NCI-H2171 (cell line): ENCODE results near the gene C11orf42.

Experiments
- DNase-seq: peaks from one replicate; lab custom pipeline; 2025; lab: John Stamatoyannopoulos, UW

Gene C11orf42

DNA sequence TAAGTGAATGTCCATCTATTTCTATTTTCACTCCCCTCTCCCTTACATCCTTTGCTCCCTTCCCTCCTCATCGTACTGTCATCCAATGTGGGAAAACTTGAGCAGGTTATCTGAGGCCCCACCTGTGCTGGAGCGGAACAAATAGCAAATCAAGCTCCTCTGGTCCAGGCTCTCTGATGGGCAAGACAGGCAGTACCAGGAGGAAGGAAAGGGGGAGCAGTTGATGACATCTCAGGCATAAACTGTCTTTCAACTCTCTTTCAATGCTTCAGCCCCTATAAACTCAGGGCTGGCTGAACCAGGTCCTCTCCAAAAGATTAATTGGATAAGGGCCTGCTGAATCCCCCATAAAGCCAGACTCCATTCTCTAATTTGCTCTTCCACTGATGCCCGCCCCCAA, 52.8 kb downstream of the C11orf42 start:
- no peak for DNase-seq

DNA sequence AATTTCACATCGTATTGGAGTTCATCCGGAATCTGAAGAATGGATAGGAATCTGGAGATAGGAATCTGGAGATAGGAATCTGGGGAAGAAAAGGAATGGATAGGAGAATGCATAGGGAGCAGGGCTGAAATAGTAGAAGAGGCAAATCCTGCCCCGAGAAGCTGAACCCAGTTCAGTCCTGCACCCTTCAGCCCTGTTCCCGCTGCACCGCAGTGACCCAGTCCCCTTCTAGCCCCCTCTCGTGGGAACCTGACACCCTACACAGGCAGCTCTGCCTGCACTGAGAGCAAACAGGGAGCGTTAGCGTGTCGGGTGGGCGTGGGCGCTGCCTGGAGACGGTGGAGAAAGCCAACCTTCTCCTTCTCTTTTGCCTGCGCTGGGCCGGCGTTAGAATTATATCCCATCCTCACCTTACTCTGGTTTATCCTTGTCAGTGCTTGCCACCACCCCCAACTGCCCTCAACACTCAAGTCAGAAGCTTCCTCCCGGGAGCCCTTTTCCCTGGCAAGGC, 53.3 kb downstream of the C11orf42 start:
- no peak for DNase-seq

DNA sequence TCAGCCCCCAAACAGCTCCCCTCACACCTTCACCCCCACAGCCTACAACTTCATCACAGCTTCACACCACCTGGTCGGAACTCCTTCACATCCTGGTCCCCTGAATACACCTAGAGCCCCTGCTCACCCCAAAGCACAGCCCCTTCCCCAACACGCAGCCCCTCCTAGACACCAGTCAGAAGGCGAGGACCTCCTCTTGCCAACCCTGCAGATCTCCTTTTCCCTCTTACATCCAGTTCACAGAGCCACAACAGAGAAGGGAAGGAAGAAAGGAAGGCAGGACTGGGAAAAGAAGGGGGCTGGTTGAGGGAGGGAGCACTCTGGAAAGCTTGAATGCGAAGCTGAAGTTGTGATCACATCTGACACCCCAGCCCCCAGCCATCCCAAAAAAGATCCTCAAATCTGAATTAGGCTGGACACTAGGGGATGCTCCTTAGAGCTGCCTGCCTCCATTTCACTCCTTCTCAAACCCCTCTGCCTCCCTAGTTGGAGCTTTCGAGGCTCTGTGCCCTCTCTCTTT, 54.9 kb downstream of the C11orf42 start:
- DNase-seq, result no peak
